HepG2 (cell line): Measurements from ENCODE around the gene TAOK3. TPM values are rescaled to one million over a fixed set of nuclear protein-coding genes. Genes with fewer than 3 reads are reported as not detected.

ENCODE experiments used
- ATAC-seq: fragments of 200-7000 bp; cut with Tn5 transposase; 3 replicates; pipeline ENCODE4 v1.9.1; 2020; ENCODE audit warnings: mild to moderate bottlenecking, moderate library complexity
- BruUV-seq: library from RNA; stranded (reverse); fragments of 400-500 nt; replicated peaks from 2 replicates; lab custom pipeline; 2021; lab: Mats Ljungman, UMichigan
- CTCF ChIA-PET: fragments of 300-600 bp; formaldehyde crosslinking; extraction: SDS; loops from one replicate; lab custom pipeline; 2021; ENCODE audit warnings: low total read pairs, inconsistent platforms, low intra/inter-chr PET ratio; lab: Yijun Ruan, JAX
- POLR2A ChIA-PET: fragments of 350-600 bp; sonication (Branson Sonifier 250); formaldehyde crosslinking; loops from one replicate; lab custom pipeline; 2020; ENCODE audit warnings: antibody characterized with exemption, inconsistent platforms; lab: Yijun Ruan, JAX
- DNase-seq: peaks from one replicate; pipeline ENCODE4 v3.0.0-alpha.2; 2015; ENCODE audit warnings: low spot score
- FAIRE-seq: peaks from 3 replicates; lab custom pipeline; 2011; peaks lifted over from hg19 to GRCh38; lab: Jason Lieb, UNC
- H2AFZ ChIP-seq: one replicate; pipeline ENCODE4 v1.6.1; 2011; ENCODE audit warnings: low read length, inconsistent platforms
- H3K27ac ChIP-seq: fragments of 300-600 bp; 3 replicates; pipeline ENCODE4 v1.8.0; 2011; ENCODE audit warnings: mixed run types, mild to moderate bottlenecking, mixed read lengths, low read length, inconsistent platforms; ENCODE audit not compliant: insufficient read depth; ENCODE audit errors: extremely low read length
- H3K27me3 ChIP-seq, 2 experiments: fragments of 200-600 bp in 1 of 2; 2 replicates in 1 of 2; 3 replicates in 1 of 2; pipeline versions ENCODE4 v1.6.0 to v1.8.0; 2011; ENCODE audit warnings: low read length in 2 of 2, mild to moderate bottlenecking in 2 of 2, moderate library complexity in 2 of 2, inconsistent platforms in 1 of 2; ENCODE audit not compliant: insufficient read depth in 2 of 2, control insufficient read depth in 1 of 2
- H3K36me3 ChIP-seq, 2 experiments: fragments of 200-600 bp in 1 of 2; replicated peaks in 1 of 2; 2 replicates in 1 of 2; 3 replicates in 1 of 2; pipeline versions ENCODE4 v1.5.1 to v1.8.0; 2011; ENCODE audit warnings: low read length in 2 of 2, inconsistent platforms in 1 of 2; ENCODE audit not compliant: insufficient read depth in 2 of 2, control insufficient read depth in 1 of 2
- H3K4me1 ChIP-seq: 2 replicates; pipeline ENCODE4 v1.5.1; 2012; ENCODE audit warnings: low read length, inconsistent platforms; ENCODE audit not compliant: insufficient read depth
- H3K4me2 ChIP-seq: 2 replicates; pipeline ENCODE4 v1.6.0; 2011; ENCODE audit warnings: low read depth, low read length, inconsistent platforms
- H3K4me3 ChIP-seq, 3 experiments: fragments of 200-600 bp in 1 of 3; sonication (generic), shearing (Covaris generic) in 1 of 3; replicated peaks in 1 of 3; 2 replicates each; pipeline ENCODE4 v1.5.1; 2011 to 2016; ENCODE audit warnings: low read length in 3 of 3, inconsistent platforms in 2 of 3, low read depth in 2 of 3, mild to moderate bottlenecking in 2 of 3, control low read depth in 1 of 3, mixed read lengths in 1 of 3; ENCODE audit not compliant: insufficient read depth in 1 of 3
- H3K79me2 ChIP-seq: one replicate; pipeline ENCODE4 v1.6.1; 2011; ENCODE audit warnings: low read length, inconsistent platforms; ENCODE audit not compliant: insufficient read depth
- H3K9ac ChIP-seq: 2 replicates; pipeline ENCODE4 v1.6.0; 2011; ENCODE audit warnings: mild to moderate bottlenecking, low read depth, low read length, inconsistent platforms; ENCODE audit not compliant: insufficient read depth
- H3K9me3 ChIP-seq: 2 replicates; pipeline ENCODE4 v1.5.1; 2012; ENCODE audit warnings: mild to moderate bottlenecking, low read length
- H4K20me1 ChIP-seq: 2 replicates; pipeline ENCODE4 v1.6.0; 2011; ENCODE audit warnings: inconsistent platforms, mild to moderate bottlenecking, low read length, moderate library complexity; ENCODE audit not compliant: insufficient read depth
- ATAD3A ChIP-seq: sonication (generic); formaldehyde crosslinking; IDR thresholded peaks from 2 replicates; pipeline ENCODE4 v1.4.0; 2020; ENCODE audit warnings: missing genetic modification reagents
- ELF1 ChIP-seq: sonication (generic); formaldehyde crosslinking; IDR thresholded peaks from 2 replicates; pipeline ENCODE4 v1.4.0; 2020; ENCODE audit warnings: missing genetic modification reagents
- ERF ChIP-seq: IDR thresholded peaks from 2 replicates; pipeline ENCODE4 v1.6.1; 2018; ENCODE audit warnings: missing biosample characterization, missing genetic modification reagents
- HNRNPK ChIP-seq: fragments of 200-400 bp; formaldehyde crosslinking; IDR thresholded peaks from 2 replicates; pipeline ENCODE4 v1.6.1; 2018; ENCODE audit warnings: low read length, low read depth, moderate library complexity, mild to moderate bottlenecking; ENCODE audit not compliant: poor library complexity, severe bottlenecking
- ZHX2 ChIP-seq, 2 experiments: sonication (generic) in 1 of 2; formaldehyde crosslinking in 1 of 2; IDR thresholded peaks; 2 replicates each; pipeline versions ENCODE4 v1.6.1 to v1.9.0; 2014 to 2022; ENCODE audit warnings: antibody characterized with exemption in 1 of 2, borderline replicate concordance in 1 of 2, inconsistent platforms in 1 of 2, low read depth in 1 of 2, missing genetic modification reagents in 1 of 2
- ZNF18 ChIP-seq: sonication (generic); formaldehyde crosslinking; IDR thresholded peaks from 2 replicates; pipeline ENCODE4 v1.8.0; 2022; ENCODE audit warnings: mild to moderate bottlenecking, missing genetic modification reagents; ENCODE audit not compliant: insufficient replicate concordance
- ZNF557 ChIP-seq: sonication (generic); formaldehyde crosslinking; IDR thresholded peaks from 2 replicates; pipeline ENCODE4 v1.4.0; 2020; ENCODE audit warnings: missing genetic modification reagents
- ZNF614 ChIP-seq: IDR thresholded peaks from 2 replicates; pipeline ENCODE4 v1.6.1; 2018; ENCODE audit warnings: missing biosample characterization, missing genetic modification reagents, inconsistent platforms, borderline replicate concordance
- WGBS: methylation state at CpG from one replicate; pipeline ENCODE4 v1.1.6; 2017; ENCODE audit warnings: low lambda C conversion rate; 5-methylcytosine and 5-hydroxymethylcytosine counted together
- in situ Hi-C: cut with HindIII; loops from 2 replicates; pipeline ENCODE4 v1.10.0; 2017; ENCODE audit warnings: low pct_unique_long_range_greater_than_20kb; ENCODE audit not compliant: extremely low pct_ligation_motif_present
- intact Hi-C: fragments of 100-400 bp; cut with micrococcal nuclease; formaldehyde crosslinking; loops from one replicate; pipeline ENCODE4 v1.10.0; 2022; ENCODE audit not compliant: unreplicated experiment
- polyA plus RNA-seq, 8 experiments: library from polyadenylated mRNA; depleted of rRNA in 3 of 8; stranded (reverse) in 7 of 8; unstranded in 1 of 8; fragments of >200 nt; fragmentation: Illumina TruSeq in 4 of 8; extraction: Trizol in 4 of 8; gene quantifications; 2 replicates each; pipeline versions ENCODE4 v1.2.1 to v1.2.3, GENCODE V29; 2011 to 2016; ENCODE audit warnings: low read depth in 4 of 8, missing spikeins in 1 of 8, mixed read lengths in 1 of 8; ENCODE audit not compliant: insufficient read depth in 1 of 8
- total RNA-seq, 5 experiments: library from RNA; depleted of rRNA; stranded (reverse); fragments of >200 nt; fragmentation: Illumina TruSeq; extraction: Trizol; gene quantifications; 2 replicates each; pipeline ENCODE4 v1.2.3, GENCODE V29; 2016; ENCODE audit warnings: low read depth in 1 of 5
- TF ChIP-seq, protein P1 (sequence below): sonication (generic); formaldehyde crosslinking; IDR thresholded peaks from 2 replicates; pipeline ENCODE4 v1.4.0; 2020; ENCODE audit warnings: low read depth, mild to moderate bottlenecking, missing genetic modification reagents
- TF ChIP-seq, protein P2 (sequence below): IDR thresholded peaks from 2 replicates; pipeline ENCODE4 v1.6.1; 2016

The TAOK3 gene
- total and polyA plus RNA-seq, 2 of the 13 experiments (the other 11 are each of a cell fraction or from before 2014, with no cell fraction given) = 10.4 to 12.3 TPM

- no TSS peak for BruUV-seq
- Histone ChIP-seq H3K27me3 (no peaks in the 10 kb centered on the region), H2AFZ (no peak overlapping the region), H3K4me2 (no peak overlapping the region), H3K4me3 (no peak overlapping the region), H3K9ac (no peak overlapping the region), H3K36me3 (no peaks in the 10 kb centered on the region), H3K4me1 (no peaks in the 10 kb centered on the region), H3K27ac (no peak overlapping the region), H3K9me3 (no peaks in the 10 kb centered on the region), H4K20me1 (no peaks in the 10 kb centered on the region), H3K79me2 (peaks cover 2% of the 10 kb centered on the region)
- in situ Hi-C loops = no loop called here
- DNase-seq (no peak), ATAC-seq (no peak), FAIRE-seq (no peak)
- CTCF ChIA-PET = no interaction called here
- POLR2A ChIA-PET = no interaction called here
- intact Hi-C loops = no loop called here
- WGBS = 93% methylated on average over 3 of the region's 3 CpGs
- TF ChIP-seq ATAD3A (CRISPR knock-in tag) (no peak), ELF1 (CRISPR knock-in tag) (no peak), ZNF557 (CRISPR knock-in tag) (no peak), ERF (CRISPR knock-in tag) (no peak), ZHX2 (IDR thresholded peaks at IDR 0.05; ENCODE audit: low read depth) (no peak), ZHX2 (CRISPR knock-in tag; IDR thresholded peaks at IDR 0.05; ENCODE audit: borderline replicate concordance) (no peak), HNRNPK (no peak), ZNF18 (CRISPR knock-in tag) (no peak), ZNF614 (CRISPR knock-in tag) (no peak)
- TF ChIP-seq, protein P1, sequence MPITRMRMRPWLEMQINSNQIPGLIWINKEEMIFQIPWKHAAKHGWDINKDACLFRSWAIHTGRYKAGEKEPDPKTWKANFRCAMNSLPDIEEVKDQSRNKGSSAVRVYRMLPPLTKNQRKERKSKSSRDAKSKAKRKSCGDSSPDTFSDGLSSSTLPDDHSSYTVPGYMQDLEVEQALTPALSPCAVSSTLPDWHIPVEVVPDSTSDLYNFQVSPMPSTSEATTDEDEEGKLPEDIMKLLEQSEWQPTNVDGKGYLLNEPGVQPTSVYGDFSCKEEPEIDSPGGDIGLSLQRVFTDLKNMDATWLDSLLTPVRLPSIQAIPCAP = no peak
- TF ChIP-seq, protein P2, sequence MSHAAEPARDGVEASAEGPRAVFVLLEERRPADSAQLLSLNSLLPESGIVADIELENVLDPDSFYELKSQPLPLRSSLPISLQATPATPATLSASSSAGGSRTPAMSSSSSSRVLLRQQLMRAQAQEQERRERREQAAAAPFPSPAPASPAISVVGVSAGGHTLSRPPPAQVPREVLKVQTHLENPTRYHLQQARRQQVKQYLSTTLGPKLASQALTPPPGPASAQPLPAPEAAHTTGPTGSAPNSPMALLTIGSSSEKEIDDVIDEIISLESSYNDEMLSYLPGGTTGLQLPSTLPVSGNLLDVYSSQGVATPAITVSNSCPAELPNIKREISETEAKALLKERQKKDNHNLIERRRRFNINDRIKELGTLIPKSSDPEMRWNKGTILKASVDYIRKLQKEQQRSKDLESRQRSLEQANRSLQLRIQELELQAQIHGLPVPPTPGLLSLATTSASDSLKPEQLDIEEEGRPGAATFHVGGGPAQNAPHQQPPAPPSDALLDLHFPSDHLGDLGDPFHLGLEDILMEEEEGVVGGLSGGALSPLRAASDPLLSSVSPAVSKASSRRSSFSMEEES (CRISPR knock-in tag) = no peak
Observed at GRCh38 chr12:118330421-118331018, 42.2 kb downstream of the TAOK3 start.
